ENCODE measurements around the gene CORO1C.
A peak's percentile ranks its signal among the peaks of the same experiment; 100 is the strongest.

Gene CORO1C

GRCh38 chr12:108731866-108732461, 646 bp upstream of the CORO1C start:
- peak; percentile 98 to 99 for DNase-seq (ENCODE audit: low read depth in 2 of 2)
- no peak for TF ChIP-seq CTCF (IDR thresholded peaks at IDR 0.05; ENCODE audit: low read depth, low read length)
- H3K4me3 ChIP-seq (replicated peaks in 1 of 2; ENCODE audit: low read depth in 2 of 2, low read length in 2 of 2): peak overlapping the region; percentile 64 to 95

- DNase-seq (ENCODE audit: low read depth in 2 of 2): peak; percentile 75 to 89
- no peak for TF ChIP-seq CTCF (IDR thresholded peaks at IDR 0.05; ENCODE audit: low read depth, low read length)
- peak overlapping the region; percentile 95 to 96 for H3K4me3 ChIP-seq (replicated peaks in 1 of 2; ENCODE audit: low read depth in 2 of 2, low read length in 2 of 2)
These were observed 783 bp downstream of the CORO1C start for GRCh38 chr12:108730365-108731104.

GRCh38 chr12:108729612-108730364, 1.5 kb downstream of the CORO1C start:
- peak; percentile 55 to 74 for DNase-seq (ENCODE audit: low read depth in 2 of 2)
- TF ChIP-seq CTCF (IDR thresholded peaks at IDR 0.05; ENCODE audit: low read depth, low read length): no peak
- H3K4me3 ChIP-seq (replicated peaks in 1 of 2; ENCODE audit: low read depth in 2 of 2, low read length in 2 of 2): peak overlapping the region; percentile 95 to 96

- peak in 1 of 2 donors; percentile 56 for DNase-seq (ENCODE audit: low read depth in 2 of 2)
- H3K4me3 ChIP-seq (replicated peaks in 1 of 2; ENCODE audit: low read depth in 2 of 2, low read length in 2 of 2): peak overlapping the region; percentile 95 to 96
- no peak for TF ChIP-seq CTCF (IDR thresholded peaks at IDR 0.05; ENCODE audit: low read depth, low read length)
These were observed 2.3 kb downstream of the CORO1C start for GRCh38 chr12:108728820-108729611.

- H3K4me3 ChIP-seq (replicated peaks in 1 of 2; ENCODE audit: low read depth in 2 of 2, low read length in 2 of 2): peak overlapping the region in 1 of 2 donors; percentile 95
- peak in 1 of 2 donors; percentile 16 for DNase-seq (ENCODE audit: low read depth in 2 of 2)
- TF ChIP-seq CTCF (IDR thresholded peaks at IDR 0.05; ENCODE audit: low read depth, low read length): no peak
These were observed 3.2 kb downstream of the CORO1C start for GRCh38 chr12:108727868-108728735.
